Fibroblast of peridontal ligament (primary cell): ENCODE measurements around the gene TNS2.
"Not testable (repeated sequence)": the region's sequence is repeated elsewhere in the genome, so short reads cannot be mapped to it uniquely, and the experiment has no call there.

ENCODE experiments used
- DNase-seq: peaks from one replicate; pipeline ENCODE4 v3.0.0-alpha.2; 2010; ENCODE audit errors: extremely low read depth

Gene TNS2

DNA sequence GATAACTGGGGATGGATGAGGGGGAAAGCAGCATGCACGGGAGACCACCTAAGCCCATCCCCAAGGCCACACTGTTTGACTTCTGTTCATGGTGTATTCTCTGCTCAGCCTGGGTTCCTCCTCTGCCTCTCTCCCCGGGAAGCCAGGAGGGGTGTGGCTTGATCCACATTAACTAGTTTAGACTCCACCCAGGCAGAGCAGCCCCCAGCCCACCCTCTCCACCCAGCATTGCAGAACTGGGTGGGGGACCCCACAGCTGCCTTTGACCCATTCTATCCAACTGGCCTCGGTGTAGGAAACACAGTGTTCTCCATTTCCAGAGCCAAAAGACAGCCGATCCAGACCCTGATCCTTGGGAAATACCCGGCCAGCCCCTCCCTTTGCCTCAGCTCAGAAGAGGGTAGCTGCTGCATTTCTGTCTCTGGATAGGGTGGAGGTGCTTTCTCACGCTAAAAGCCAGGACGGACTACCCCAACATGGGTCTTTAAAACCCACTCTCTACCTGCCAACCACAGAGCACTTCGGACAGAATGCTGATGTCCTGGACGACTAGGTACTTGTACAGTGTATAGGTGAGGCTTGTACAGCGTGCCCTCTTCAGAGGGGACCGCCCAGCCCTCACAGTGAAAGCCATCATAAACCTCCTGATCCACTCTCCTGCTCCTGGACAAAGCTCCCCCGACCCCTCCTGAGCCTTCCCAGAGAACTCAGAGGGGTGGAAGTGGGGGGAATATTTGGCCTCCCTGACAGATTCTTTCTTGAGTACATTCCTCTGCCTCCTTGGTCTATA is 20.0 kb downstream of the TNS2 start:
- no peak for DNase-seq

DNA sequence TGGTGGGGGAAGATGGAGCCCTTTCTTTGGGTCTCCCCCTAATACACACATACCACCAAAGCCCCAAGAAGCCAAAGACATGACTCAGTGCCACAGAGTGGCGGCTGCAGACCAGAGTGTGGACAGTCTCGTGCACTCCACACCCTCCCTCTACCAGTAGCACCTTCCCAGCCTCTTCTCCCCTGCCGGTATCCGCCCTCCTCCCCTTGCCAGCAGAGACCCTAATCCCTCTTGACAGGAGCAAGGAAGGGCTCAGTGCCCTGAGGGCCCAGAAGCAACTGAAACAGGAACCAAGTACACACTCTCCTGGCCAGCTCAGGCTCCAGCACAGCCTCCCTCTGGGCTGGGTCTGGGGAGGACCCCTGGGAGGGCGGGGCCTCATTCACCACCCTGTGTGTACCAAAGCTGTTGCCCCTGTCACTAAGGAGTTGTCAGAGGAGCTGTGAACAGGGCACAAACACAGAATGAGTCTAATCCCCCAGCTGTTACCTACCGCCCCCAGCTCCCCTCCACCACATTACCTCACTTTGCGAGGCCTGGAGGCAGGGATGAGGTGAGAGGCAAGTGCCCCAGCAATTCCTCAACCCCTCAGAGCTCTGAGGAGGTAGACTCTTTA is 21.1 kb downstream of the TNS2 start:
- DNase-seq, result no peak

DNA sequence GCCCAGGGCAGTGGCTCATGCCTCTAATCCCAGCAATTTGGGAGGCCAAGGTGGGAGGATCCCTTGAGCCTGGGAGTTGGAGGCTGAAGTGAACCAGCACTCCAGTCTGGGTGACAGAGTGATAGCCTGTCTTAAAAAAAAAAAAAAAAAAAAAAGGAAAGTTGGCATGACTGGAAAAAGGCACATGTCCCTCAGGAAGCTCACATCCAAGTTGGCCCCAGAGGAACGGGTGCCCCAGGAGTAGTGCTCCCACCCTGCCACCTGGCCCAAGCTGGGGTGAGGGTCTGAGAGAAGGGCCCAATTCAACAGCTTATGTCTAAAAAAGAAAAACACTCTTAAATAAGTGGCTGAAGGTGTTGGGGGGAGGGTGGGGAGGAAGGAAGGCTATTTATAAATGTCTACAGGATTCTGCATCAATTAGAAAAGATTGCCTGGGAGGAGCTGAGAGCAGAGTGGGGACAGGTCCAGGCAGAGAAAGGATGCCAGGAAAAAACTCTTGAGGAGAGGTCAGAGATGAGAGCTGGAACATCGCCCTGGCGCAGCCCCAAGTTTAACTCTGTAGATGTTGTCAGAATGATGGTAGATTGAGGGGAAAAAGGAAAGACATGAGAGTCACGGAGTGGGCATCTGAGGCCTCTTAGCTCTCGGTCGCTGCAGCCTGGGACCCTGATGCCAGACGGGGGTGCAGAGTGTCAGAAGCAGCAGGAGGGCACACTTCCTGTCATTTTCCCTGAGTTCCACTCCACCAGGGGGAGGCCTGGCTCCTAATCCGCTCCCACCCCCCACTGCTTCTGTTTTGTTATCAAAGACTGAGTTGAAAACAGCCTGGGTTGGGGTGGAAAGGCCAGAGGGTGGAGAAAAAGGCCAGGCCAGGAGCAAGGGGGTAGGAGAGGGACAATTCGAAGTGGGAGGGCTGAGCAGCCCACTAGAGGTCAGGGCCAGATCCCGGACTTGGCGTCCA is 22.0 kb downstream of the TNS2 start:
- peak; percentile 86 for DNase-seq

DNA sequence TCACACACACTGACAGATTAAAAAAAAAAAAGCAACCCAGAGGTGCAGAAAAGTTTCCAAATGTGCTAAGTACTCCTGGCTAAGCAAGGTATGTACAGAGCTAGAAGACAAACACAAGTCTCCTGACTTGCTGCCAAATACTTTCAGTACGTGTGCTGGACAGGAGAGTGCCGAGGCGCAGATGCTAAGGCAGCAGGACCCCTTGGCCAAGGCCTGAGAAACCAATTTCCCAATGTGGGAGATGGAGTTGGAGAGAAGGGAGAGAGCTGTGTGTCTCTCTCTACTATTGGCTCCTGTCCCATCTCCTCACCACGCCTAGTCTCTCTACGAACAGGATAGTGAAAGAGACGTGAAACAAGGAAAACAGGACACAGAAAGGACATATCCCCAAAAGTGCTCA is 24.0 kb downstream of the TNS2 start:
- DNase-seq, result no peak

DNA sequence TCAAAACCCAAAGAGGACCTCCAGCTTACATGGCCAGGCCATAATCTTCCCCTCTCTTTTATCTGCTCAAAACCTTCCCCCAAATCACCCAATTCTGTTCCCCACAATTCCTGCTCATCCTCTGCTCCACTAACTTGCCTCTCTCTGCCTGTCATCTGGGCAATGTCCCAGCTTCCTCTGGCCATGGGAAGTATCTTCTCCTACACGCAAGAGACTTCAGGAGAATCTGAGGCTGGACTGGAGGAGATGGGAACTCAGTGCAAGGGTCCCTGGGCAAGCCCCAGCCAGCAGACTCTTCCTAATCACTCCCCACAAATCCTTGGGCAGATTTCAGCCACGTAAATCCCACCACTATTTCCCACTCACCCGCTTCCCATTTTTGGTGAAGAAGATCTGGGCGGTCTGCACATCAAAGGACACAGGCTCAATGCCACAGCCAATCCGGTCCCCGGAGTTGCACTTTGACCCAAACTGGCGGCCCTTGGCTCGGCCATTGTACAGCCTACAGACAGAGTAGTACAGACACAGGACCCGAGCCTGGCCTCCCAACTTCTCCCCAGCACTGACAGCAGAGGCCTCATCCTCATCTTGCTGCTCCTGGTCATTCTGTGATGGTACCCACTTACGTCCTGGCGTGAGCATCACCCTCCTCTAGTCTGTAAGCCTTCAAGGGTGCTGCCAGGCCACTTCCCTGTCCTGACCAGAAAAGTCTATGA is 24.6 kb downstream of the TNS2 start:
- DNase-seq, result no peak

DNA sequence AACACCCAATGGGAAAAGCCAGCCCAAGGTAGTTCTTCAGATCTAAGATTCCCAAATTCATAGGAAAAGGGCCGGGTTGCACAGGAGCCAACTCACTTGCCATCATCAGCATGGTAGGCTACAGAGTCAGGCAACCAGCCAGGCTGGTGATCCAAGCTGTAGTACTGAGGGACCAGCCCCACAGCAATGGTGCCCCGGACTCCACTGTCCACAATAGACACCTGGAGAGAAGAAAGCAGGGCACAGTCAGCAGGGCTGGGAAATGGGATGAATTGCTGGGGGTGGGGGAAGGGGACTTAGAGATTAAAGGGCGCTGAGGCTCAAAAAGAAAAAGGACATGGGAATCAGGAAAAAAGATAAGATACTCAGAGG is 25.1 kb downstream of the TNS2 start:
- DNase-seq, result no peak

DNA sequence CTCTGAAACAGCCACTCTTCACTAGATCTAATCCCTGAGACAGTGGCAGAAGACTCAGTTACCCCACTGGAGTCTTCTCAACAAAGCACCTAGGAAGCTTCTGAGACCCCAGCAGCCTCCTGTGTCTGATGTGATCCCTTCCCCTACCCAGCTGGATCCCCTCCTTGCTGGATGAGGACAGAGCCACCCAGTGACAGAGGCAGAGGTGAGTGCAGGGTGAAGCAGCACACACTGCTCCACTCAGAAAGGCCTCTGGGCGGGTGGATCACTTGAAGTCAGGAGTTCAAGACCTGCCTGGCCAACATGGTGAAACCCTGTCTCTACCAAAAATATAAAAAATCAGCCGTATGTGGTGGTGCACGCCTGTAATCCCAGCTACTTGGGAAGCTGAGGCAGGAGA is 26.6 kb downstream of the TNS2 start:
- no peak for DNase-seq

DNA sequence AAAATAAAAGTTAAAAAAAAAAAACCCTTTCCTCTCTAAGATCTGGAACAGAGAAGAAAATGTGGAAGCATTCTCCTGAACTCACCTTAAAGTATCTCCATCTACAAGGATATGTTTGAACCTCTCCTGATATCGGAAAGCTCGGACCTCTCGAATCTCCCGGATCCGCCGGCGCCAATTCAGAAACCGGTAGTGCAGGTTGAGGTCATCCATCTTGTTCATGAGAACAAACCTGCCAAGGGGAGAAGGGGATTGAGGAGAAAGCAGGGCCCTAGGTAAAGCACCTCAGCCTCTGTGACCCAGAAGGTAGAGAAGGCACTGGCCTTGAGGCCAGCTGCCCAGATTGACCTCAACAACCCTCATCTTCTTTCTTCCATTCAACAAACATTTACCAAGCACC is 27.2 kb downstream of the TNS2 start:
- DNase-seq, result no peak

DNA sequence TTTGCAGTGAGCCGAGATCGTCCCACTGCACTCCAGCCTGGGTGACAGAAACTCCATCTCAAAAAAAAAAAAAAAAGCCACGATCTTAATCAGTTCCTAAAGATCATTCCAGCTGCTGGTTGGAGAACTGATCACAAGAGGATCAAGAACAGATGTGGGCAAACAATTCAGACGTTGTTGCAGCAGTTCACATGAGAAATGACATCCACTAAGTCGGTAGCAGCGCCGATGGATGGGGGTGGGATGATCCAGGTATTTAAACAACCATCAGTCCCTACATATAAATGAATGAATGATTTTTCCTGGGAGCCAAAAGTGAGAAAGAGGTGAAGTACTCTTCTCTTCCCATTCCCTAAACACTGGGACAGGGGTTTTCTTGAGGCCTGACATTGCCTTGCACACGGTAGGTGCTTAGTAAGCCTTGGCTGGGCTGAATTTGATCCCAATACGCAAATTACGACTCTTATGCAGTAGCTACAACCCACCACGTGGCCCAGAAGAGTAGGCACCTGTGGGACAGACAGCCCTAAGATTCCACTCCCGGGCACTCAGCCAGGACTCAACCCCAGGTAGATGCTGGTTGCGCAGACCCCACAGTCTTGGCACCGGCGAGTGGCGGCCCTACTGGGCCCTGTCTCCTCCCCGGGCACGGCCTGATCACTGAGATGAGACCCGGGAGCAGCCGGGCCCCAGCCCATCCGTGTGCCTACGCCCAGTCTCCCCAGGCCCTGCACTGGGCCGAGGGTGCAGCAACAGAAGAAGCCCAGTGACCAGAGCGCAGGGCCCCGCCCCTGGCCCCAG is 28.8 kb downstream of the TNS2 start:
- DNase-seq, result peak; percentile 61

DNA sequence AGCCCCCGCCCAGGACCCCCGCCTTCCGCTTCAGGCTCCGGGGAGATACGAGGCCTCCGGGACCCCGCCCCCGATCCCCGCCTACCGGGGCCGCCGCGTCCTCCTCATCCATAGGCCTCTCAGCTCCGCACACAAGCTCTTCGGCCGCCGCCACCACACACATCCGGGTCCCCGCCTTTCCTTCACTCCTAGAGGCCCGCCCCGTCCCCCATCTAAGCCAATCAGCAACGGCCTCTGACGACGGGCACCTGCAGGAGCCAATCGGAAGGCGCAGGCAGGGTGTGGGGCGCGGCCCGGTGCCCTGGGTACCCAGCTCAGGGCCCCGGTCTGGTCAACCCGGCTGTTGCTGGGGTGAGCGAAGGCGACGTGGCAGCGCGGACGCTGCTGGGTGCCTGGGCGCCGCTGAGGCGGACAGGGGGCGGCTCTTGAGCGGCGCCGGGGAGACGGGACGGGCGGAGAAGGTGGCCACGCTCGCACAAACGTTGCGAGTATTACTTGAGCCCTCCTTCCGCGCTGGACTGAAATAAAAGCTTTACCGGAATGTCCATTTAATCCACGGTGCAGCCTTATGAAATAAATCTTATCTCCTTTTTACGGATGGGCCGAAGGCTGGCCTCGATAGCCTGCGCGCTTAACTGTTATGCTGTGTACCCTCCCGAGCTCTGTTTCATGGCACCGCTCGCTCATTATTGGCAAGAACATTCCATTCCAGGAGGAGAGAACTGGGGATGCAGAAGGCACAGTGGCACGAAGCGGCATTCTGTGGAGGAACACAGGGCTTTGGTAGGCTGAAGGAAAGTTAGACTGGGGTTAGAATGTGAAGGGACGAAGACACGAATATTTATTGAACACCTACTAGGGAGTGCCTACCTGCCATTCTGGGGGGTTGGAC is 29.6 kb downstream of the TNS2 start, which contains the start of gene SPRYD3:
Gene SPRYD3 (minus strand): TSS at position 165 of the 892 bp plus-strand sequence. CDS start 57 bp downstream, at position 108.
- DNase-seq, result peak; percentile 95

DNA sequence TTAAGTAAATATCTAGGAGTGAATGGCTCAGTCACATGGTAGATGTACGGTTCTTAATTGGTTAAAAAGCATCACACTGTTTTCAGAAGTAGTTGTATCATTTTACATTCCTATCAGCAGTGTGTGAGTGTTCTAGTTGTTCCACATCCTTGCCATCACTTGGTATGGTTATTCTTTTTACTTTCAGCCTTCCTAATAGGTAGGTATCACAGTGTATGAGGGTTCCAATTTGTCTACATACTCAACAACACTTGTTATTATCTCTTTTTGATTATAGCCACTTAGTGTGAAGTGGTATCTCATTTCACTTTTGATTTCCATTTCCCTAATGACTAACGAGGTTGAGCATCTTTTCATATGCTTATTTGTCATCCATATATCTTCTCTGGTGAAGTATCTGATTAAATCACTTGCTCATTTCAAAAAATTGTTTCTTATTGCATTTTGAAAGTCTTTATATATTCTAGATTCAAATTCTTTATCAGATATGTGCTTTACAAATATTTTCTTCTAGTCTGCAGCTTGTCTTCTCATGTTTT is 32.8 kb downstream of the TNS2 start:
- no peak for DNase-seq

DNA sequence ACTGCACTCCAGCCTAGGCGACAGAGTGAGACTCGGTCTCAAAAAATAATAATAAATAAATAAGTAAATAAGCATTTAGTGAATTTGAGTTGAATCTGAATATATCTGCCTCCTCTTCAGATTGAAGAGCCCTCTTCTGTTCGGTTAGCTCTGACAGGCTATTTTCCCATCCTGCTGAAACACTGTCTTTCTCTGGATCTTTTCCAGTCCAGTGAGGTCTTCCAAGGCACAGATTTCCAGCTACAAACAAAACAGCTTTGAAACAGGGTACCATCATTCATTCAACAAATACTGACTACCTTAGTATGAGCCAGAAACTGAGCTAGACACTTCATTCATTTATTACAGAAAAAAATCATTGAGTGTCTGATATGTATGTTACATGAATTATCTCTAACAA is 36.5 kb downstream of the TNS2 start:
- no peak for DNase-seq

DNA sequence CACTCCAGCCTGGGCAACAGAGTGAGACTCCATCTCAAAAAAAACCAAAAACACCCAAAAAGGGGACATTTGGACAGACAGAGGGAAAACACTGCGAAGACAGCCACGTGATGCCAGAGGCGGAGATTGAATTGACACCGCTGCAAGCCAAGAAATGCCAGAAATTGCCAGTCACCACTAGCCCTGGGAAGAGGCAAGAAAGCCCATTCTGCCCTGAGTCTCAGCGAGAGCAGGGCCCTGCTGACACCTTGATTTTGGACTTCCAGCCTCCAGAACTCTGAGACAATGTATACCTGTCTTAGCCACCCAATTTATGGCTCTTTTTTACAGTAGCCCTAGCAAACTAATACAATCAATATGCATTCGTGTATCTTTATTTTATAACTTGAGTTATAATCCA is 40.2 kb downstream of the TNS2 start:
- no peak for DNase-seq

DNA sequence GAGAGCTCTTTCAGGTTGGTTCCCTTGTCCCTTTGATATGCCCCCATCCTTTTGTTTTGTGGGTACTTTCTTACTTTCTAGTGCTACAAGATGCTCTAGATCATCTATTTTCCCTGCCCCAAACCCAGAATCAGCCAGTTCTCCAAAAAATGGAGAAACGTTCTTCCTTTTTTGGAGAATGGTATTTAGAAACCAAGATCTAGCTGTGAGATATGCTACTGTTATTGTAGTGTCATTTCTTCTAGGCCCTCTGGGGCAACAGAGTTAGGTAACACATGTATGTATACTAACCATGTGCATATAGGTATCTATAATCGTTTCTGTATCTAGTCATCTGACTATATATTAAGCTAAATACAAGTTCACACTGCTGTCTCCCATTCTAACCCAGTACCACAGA is 40.7 kb downstream of the TNS2 start:
- DNase-seq, result no peak

DNA sequence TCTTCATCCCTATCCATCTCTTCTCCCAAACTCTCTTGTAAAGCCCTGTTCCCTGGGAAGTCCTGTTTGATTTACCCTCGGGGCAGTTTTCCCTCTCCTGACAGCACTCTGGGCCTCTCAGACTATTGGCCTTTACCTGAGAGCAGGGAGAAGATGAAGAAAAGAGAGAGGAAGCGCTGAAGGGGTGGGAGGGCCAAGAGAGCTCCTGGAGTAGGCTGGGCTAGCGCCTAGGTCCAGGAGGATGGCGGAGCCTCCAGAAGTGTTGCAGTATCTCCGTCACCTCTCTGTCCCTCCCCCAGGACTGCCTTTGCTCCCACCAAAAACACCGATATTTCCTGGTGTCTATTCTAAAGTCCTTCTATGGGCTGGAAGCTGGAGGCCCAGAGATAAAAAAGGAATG is 41.9 kb downstream of the TNS2 start:
- no peak for DNase-seq

DNA sequence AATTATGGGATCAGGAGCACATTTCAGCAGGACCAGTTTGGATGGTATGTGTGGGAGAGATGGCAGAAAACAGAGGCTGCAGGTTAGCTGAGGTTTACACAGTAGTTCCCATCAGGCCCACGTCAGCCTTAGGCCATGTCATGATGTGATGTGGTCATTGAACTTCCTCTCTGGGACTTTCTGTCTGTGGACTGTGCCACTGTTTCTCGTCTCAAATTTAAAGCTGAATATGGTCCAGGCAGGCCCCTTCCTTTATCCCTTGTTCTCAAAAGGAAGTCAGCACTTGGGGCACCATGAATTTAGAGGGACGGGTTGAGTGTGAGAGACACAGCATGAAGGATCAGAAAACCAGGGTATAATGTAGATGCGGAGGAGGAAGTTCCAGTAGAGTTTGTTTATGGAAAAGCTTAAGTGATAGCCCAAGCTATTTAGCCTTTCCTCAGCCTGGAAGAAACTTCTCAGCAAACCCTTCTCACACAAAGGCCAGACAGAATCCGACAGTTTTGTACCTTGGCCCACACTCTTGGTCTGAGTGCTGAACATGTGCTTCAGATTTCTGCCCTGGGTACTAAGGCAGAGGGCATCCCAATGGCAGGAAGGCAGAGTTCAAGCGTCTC is 44.0 kb downstream of the TNS2 start:
- peak; percentile 29 for DNase-seq

DNA sequence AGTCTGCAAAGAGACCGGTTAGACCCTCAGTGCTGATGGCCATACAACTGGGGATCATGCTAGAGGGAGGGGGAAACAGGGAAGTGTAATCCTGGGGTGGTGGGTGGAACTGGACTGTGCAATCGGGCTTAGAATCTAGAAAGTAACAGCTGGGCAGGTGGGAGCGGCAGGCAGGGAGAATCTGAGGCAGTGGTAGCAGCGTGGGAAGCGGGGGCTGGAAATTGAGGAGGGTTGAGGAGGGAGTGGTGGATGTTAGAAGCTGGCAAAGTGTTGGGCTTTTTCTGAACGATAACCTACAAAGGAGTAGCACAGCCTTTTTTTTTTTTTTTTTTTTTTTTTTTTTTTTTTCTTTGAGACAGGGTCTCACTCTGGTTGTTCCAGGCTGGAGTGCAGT is 44.5 kb downstream of the TNS2 start:
- DNase-seq, result no peak

DNA sequence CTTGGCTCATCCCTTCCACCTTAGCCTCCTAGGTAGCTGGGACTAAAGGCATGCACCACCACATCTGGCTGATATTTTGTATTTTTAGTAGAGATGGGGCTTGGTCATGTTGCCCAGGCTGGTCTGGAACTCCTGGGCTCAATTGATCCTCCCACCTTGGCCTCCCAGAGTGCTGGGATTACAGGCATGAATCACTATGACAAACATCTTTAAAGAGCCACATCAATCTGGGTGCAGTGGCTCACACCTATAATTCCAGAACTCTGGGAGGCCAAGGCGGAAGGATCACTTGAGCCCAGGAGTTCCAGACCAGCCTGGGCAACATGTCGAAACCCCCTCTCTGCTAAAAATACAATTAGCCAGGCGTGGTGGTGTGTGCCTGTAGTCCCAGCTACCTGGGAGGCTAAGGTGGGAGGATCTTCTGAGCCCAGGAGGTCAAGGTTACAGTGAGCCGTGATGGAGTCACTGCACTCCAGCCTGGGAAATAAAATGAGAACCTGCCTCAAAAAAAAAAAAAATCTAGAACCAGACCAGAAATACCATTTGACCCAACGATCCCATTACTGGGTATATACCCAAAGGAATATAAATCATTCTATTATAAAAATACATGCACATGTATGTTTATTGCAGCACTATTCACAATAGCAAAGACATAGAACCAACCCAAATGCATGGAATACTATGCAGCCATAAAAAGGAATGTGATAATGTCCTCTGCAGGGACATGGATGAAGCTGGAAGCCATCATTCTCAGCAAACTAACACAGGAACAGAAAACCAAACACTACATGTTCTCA is 45.1 kb downstream of the TNS2 start:
- DNase-seq, result not testable (repeated sequence)

DNA sequence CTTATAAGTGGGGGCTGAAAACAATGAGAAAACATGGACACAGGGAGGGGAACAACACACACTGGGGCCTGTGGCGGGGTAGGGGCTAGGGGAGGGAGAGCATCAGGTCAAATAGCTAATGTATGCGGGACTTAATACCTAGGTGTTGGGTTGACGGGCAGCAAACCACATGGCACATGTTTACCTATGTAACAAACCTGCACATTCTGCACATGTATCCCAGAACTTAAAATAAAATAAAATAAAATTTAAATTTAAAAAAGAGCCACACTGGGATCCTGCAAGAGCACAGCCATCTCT is 45.7 kb downstream of the TNS2 start:
- DNase-seq, result not testable (repeated sequence)
